SK-N-SH (cell line): Measurements from ENCODE around the gene DNAJC15.

Experiments
- CTCF ChIP-seq: fragments of 200-600 bp; sonication (generic); IDR thresholded peaks from 2 replicates; pipeline ENCODE4 v1.6.1; 2017; ENCODE audit warnings: antibody characterized with exemption, mild to moderate bottlenecking, moderate library complexity
- EP300 ChIP-seq, 2 experiments: IDR thresholded peaks; 2 replicates each; pipeline versions ENCODE4 v1.4.0 to v1.6.1; 2012; ENCODE audit warnings: borderline replicate concordance in 1 of 2, low read depth in 1 of 2, low read length in 1 of 2
- GABPA ChIP-seq: IDR thresholded peaks from 2 replicates; pipeline ENCODE4 v1.4.0; 2012; ENCODE audit warnings: low read depth, mild to moderate bottlenecking
- MXI1 ChIP-seq: IDR thresholded peaks from 2 replicates; pipeline ENCODE4 v1.6.1; 2012; ENCODE audit warnings: mild to moderate bottlenecking, low read depth, low read length, improper control_type of control experiment
- POLR2AphosphoS5 ChIP-seq: IDR thresholded peaks from 2 replicates; pipeline ENCODE4 v1.6.1; 2012; ENCODE audit warnings: low read depth, low read length
- RAD21 ChIP-seq: IDR thresholded peaks from 2 replicates; pipeline ENCODE4 v1.6.1; 2012; ENCODE audit warnings: mild to moderate bottlenecking, low read length
- TAF1 ChIP-seq: IDR thresholded peaks from 2 replicates; pipeline ENCODE4 v1.6.1; 2012; ENCODE audit warnings: low read depth, mild to moderate bottlenecking, low read length, moderate library complexity, borderline replicate concordance
- TCF12 ChIP-seq: IDR thresholded peaks from 2 replicates; pipeline ENCODE4 v1.4.0; 2012

- TF ChIP-seq GABPA (no peak), TAF1 (no peak), POLR2AphosphoS5 (no peak), CTCF (no peak), EP300 (IDR thresholded peaks at IDR 0.05; ENCODE audit: borderline replicate concordance in 1 of 2, low read depth in 1 of 2, low read length in 1 of 2) (no peak), TCF12 (no peak), MXI1 (no peak), RAD21 (no peak)
Observed at GRCh38 chr13:43077046-43077445, 53.7 kb downstream of the DNAJC15 start.
